ENCODE results near the gene L1CAM. TPM values are rescaled to one million over a fixed set of nuclear protein-coding genes. Genes with fewer than 3 reads are reported as not detected.

Gene L1CAM
- total RNA-seq, 1 experiment from 2014 or later = 12.7 TPM

DNA sequence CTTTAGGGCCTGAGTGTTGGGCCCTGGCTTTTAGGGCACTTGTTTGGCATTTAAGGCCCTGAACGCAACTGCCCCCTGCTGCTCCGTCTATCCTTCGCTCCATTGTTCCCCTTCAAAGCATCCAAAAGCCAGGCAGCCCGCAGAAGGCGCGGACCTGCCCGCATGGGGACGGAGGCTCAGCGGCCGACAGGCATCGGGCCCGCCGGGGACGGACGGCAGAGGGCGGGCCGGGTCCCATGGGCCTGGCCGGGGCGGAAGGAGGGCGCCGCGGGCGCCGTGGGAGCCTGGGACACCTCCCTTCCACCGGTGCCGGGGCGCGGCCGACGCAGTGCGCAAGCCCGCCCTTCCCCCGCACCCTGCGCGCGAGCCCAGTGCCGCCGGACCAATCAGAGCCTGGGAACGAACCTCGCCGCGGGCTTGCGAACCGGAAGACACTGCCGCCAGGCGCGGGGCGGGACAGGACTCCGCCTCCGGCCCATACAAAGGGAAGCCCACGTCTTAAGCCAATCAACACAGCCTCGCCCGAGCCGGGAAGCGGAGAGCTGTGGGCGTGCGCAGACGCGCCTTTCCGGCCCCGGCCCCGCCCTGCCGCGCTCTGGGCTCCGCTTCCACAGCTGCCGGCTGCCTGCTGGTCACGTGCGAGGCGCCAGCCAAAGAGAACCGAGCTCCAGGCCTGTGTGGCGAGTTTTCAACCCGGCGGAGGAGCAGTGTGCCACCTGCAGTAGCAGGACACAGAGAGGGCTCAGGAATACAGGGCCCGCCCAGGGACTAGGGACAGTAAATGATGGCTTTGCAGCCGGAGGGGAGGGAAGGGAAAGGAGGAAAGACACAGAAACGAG is 42.2 kb upstream of the L1CAM start:
- TF ChIP-seq, protein P1, sequence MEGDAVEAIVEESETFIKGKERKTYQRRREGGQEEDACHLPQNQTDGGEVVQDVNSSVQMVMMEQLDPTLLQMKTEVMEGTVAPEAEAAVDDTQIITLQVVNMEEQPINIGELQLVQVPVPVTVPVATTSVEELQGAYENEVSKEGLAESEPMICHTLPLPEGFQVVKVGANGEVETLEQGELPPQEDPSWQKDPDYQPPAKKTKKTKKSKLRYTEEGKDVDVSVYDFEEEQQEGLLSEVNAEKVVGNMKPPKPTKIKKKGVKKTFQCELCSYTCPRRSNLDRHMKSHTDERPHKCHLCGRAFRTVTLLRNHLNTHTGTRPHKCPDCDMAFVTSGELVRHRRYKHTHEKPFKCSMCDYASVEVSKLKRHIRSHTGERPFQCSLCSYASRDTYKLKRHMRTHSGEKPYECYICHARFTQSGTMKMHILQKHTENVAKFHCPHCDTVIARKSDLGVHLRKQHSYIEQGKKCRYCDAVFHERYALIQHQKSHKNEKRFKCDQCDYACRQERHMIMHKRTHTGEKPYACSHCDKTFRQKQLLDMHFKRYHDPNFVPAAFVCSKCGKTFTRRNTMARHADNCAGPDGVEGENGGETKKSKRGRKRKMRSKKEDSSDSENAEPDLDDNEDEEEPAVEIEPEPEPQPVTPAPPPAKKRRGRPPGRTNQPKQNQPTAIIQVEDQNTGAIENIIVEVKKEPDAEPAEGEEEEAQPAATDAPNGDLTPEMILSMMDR (IDR thresholded peaks at IDR 0.05; ENCODE audit: insufficient read depth in 1 of 2, low read depth in 1 of 2, low read length in 1 of 2, severe bottlenecking in 1 of 2, unreplicated experiment in 1 of 2) = peak in 1 of 2 experiments; percentile 4
- DNase-seq = peak; percentile 95
- Mint-ChIP-seq H3K36me3 (ENCODE audit: insufficient read depth, unreplicated experiment) (peaks cover 36% of the 10 kb centered on the region), H3K4me3 (ENCODE audit: unreplicated experiment) (peak overlapping the region; percentile 64), H3K27ac (ENCODE audit: unreplicated experiment) (peak overlapping the region; percentile 73), H3K4me1 (ENCODE audit: low read depth, unreplicated experiment) (no peaks in the 10 kb centered on the region), H3K9me3 (ENCODE audit: unreplicated experiment) (no peaks in the 10 kb centered on the region), H3K27me3 (ENCODE audit: insufficient read depth, unreplicated experiment) (no peaks in the 10 kb centered on the region)
- Histone ChIP-seq H3K27me3 (replicated peaks; ENCODE audit: control insufficient read depth, insufficient read depth, low read length) (no peaks in the 10 kb centered on the region), H3K9me3 (no peaks in the 10 kb centered on the region), H3K36me3 (ENCODE audit: control insufficient read depth, insufficient read depth, low read length) (no peaks in the 10 kb centered on the region), H3K4me1 (peaks cover 8% of the 10 kb centered on the region; the same call in 1 of the 2 replicates), H3K4me3 (ENCODE audit: low read depth, low read length) (peak overlapping the region; percentile 42)
- intact Hi-C loops (cut with micrococcal nuclease; ENCODE audit: unreplicated experiment) = loop anchor here (1.0 to 10.0 kb wide), 2 partner anchors 19 to 133 kb away; partner anchors contain the start of genes IDH3G and SSR4
- ChIA-PET CTCF (interaction anchor here (0.6 to 5.0 kb wide), 4 partner anchors 8 to 260 kb away, joined by 3 to 37 read pairs (median 4); no protein-coding TSS in a partner anchor), POLR2A (interaction anchor here (0.5 to 0.9 kb wide), 8 partner anchors 8 to 441 kb away, joined by 3 to 8 read pairs (median 3); partner anchors contain the start of genes HCFC1, IDH3G and SSR4)
- no TSS peak for BruUV-seq (replicated peaks)

DNA sequence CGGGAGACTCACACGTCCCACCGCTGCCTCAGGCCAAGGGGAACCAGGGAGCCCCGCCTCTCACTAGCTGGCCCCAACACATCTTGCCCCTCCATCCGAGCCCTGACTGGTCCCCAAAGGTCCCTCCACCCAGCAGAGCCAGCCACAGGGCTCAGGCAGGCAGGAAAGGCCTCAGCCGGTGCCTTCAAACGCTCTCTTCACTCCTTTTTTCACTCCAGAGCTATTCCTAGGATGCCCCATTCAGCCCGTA is 41.6 kb upstream of the L1CAM start:
- H3K36me3 ChIP-seq (ENCODE audit: control insufficient read depth, insufficient read depth, low read length) = no peaks in the 10 kb centered on the region
- Mint-ChIP-seq H3K4me3 (ENCODE audit: unreplicated experiment) (peak overlapping the region; percentile 64), H3K36me3 (ENCODE audit: insufficient read depth, unreplicated experiment) (peaks cover 36% of the 10 kb centered on the region), H3K27me3 (ENCODE audit: insufficient read depth, unreplicated experiment) (no peaks in the 10 kb centered on the region), H3K9me3 (ENCODE audit: unreplicated experiment) (no peaks in the 10 kb centered on the region), H3K4me1 (ENCODE audit: low read depth, unreplicated experiment) (no peaks in the 10 kb centered on the region), H3K27ac (ENCODE audit: unreplicated experiment) (peak overlapping the region; percentile 73)
- ChIA-PET CTCF (interaction anchor here (5.0 kb wide), 1 partner anchor 20 kb away, joined by 37 read pairs; no protein-coding TSS in a partner anchor), POLR2A (interaction anchor here (0.5 kb wide), 1 partner anchor 9 kb away, joined by 3 read pairs; no protein-coding TSS in a partner anchor)
- H3K27me3 ChIP-seq (replicated peaks; ENCODE audit: control insufficient read depth, insufficient read depth, low read length) = no peaks in the 10 kb centered on the region
- no peaks in the 10 kb centered on the region for H3K9me3 ChIP-seq
- TSS peak; percentile 20 for BruUV-seq (replicated peaks)
- H3K4me3 ChIP-seq (ENCODE audit: low read depth, low read length) = peak overlapping the region; percentile 42
- intact Hi-C loops (cut with micrococcal nuclease; ENCODE audit: unreplicated experiment) = loop anchor here (10.0 kb wide), 1 partner anchor 133 kb away; the partner anchor contains the start of genes IDH3G and SSR4
- H3K4me1 ChIP-seq = peaks cover 8% of the 10 kb centered on the region; the same call in 1 of the 2 replicates
- TF ChIP-seq, protein P1 (IDR thresholded peaks at IDR 0.05; ENCODE audit: insufficient read depth in 1 of 2, low read depth in 1 of 2, low read length in 1 of 2, severe bottlenecking in 1 of 2, unreplicated experiment in 1 of 2) = no peak
- no peak for DNase-seq

DNA sequence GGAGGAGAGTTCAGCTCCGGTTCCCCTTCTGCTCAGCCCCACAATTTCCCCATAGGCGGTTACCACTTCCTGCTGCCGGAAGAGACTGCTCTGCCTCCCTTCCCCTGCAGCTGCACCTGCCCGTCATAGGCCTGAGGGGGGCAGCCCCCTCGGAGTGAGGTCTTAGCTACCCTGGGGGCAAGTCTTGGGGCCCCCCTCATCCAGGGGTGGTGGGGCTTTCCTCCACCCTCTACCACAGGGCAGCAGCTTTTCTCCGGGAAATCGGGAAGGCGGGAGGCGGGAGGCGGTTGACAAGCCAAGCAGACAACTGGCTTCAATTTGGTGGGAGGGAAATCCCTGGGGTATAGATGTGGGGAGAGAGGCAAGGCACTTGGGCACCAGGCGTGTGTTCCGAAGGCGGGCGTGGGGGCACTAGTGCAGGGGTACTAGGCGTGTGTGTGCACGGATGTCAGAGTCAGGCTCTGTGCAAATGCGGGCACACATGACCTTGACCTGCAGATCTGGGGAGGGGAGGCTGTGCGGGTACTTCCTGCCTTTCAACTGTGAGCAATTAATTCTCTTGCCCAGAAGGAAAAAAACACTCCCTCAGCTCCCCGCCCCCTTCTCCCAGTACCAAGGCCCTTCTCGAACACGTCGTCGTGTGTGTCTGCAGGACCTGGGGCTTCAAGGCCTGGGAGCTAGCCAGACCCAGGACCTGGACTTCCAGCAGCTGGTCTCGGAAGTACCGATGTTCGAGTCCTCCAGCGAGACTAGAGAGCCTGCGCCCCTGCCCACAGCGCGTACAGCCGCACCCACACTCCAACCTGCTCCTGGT is 41.1 kb upstream of the L1CAM start:
- no peaks in the 10 kb centered on the region for H3K4me1 Mint-ChIP-seq (ENCODE audit: low read depth, unreplicated experiment)
- POLR2A ChIA-PET = interaction anchor here (0.6 kb wide), 1 partner anchor 18 kb away, joined by 4 read pairs; no protein-coding TSS in a partner anchor
- Histone ChIP-seq H3K36me3 (ENCODE audit: control insufficient read depth, insufficient read depth, low read length) (no peaks in the 10 kb centered on the region), H3K9me3 (no peaks in the 10 kb centered on the region), H3K27me3 (replicated peaks; ENCODE audit: control insufficient read depth, insufficient read depth, low read length) (no peaks in the 10 kb centered on the region), H3K4me3 (ENCODE audit: low read depth, low read length) (peak overlapping the region; percentile 42), H3K4me1 (peaks cover 8% of the 10 kb centered on the region; the same call in 1 of the 2 replicates)
- peaks cover 36% of the 10 kb centered on the region for H3K36me3 Mint-ChIP-seq (ENCODE audit: insufficient read depth, unreplicated experiment)
- intact Hi-C loops (cut with micrococcal nuclease; ENCODE audit: unreplicated experiment) = loop anchor here (10.0 kb wide), 1 partner anchor 132 kb away; the partner anchor contains the start of genes IDH3G and SSR4
- no peak for DNase-seq
- TF ChIP-seq, protein P1 (IDR thresholded peaks at IDR 0.05; ENCODE audit: insufficient read depth in 1 of 2, low read depth in 1 of 2, low read length in 1 of 2, severe bottlenecking in 1 of 2, unreplicated experiment in 1 of 2) = no peak
- BruUV-seq (replicated peaks) = no TSS peak
- peak overlapping the region; percentile 73 for H3K27ac Mint-ChIP-seq (ENCODE audit: unreplicated experiment)
- H3K4me3 Mint-ChIP-seq (ENCODE audit: unreplicated experiment) = peak overlapping the region; percentile 64
- H3K9me3 Mint-ChIP-seq (ENCODE audit: unreplicated experiment) = no peaks in the 10 kb centered on the region
- no peaks in the 10 kb centered on the region for H3K27me3 Mint-ChIP-seq (ENCODE audit: insufficient read depth, unreplicated experiment)
- CTCF ChIA-PET = interaction anchor here (5.0 kb wide), 1 partner anchor 20 kb away, joined by 37 read pairs; no protein-coding TSS in a partner anchor
